ENCODE data around the gene SLC39A9. TPM values are rescaled to one million over a fixed set of nuclear protein-coding genes. Genes with fewer than 3 reads are reported as not detected.

The SLC39A9 gene
- total RNA-seq, 4 donors from 2014 or later, result 37.6 to 46.3 (median 42.3) TPM

GRCh38 chr14:69353168-69353567 is 45.3 kb upstream of the SLC39A9 start:
- Histone ChIP-seq H3K27ac (replicated peaks in 1 of 4) (no peak overlapping the region), H3K27me3 (no peaks in the 10 kb centered on the region), H3K9me3 (no peaks in the 10 kb centered on the region), H3K36me3 (peaks cover 0 to 28% (median 1%) of the 10 kb centered on the region in 4 donors), H3K4me1 (peaks cover 6 to 19% (median 15%) of the 10 kb centered on the region in 4 donors), H3K4me3 (no peak overlapping the region)
- intact Hi-C loops (cut with DNase I), result no loop called here
- no peak for DNase-seq (ENCODE audit: extremely low spot score)
- TF ChIP-seq POLR2A (IDR thresholded peaks at IDR 0.05; ENCODE audit: low read depth) (no peak), EP300 (IDR thresholded peaks at IDR 0.05) (no peak), POLR2AphosphoS5 (IDR thresholded peaks at IDR 0.05) (no peak)
- TF ChIP-seq, protein P1, sequence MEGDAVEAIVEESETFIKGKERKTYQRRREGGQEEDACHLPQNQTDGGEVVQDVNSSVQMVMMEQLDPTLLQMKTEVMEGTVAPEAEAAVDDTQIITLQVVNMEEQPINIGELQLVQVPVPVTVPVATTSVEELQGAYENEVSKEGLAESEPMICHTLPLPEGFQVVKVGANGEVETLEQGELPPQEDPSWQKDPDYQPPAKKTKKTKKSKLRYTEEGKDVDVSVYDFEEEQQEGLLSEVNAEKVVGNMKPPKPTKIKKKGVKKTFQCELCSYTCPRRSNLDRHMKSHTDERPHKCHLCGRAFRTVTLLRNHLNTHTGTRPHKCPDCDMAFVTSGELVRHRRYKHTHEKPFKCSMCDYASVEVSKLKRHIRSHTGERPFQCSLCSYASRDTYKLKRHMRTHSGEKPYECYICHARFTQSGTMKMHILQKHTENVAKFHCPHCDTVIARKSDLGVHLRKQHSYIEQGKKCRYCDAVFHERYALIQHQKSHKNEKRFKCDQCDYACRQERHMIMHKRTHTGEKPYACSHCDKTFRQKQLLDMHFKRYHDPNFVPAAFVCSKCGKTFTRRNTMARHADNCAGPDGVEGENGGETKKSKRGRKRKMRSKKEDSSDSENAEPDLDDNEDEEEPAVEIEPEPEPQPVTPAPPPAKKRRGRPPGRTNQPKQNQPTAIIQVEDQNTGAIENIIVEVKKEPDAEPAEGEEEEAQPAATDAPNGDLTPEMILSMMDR (IDR thresholded peaks at IDR 0.05), result no peak
- 95% methylated on average over 3 of the region's 3 CpGs for WGBS

DNA sequence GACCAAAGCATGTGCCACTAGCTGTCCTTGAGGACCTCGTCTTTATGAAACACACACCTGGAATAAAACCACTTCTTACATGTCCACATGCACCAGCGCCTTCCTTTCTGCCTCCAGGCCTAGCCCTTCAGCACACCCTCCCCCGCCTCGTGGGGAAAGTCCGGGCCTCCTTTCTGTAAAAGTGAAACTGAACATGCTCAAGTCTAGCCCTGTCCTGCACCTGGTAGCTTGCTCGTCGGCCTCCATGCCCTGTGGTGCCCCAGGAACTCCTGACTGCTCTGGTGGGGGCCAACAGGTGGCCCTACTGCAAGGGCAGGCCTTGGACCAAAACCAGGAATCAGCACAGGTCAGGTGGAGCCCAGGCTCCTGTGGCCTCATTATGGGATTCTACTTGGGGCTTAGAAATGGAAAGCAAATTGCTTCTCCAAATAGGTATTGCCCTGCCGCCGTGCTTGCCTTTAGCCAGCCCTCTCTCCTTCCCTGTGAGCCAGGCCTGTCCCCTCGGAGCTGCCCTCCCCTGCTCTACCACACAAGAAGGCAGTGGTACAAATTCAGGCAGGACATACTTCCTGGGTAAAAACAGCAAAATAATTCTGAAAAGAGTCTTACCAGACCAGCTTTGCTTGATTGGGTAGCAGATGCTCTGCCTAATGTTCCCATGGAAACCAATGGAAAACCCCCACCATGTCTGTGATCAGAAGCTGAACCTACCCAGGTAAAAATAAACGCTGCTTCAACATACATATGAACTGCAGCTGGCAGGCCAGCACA is 43.9 kb upstream of the SLC39A9 start:
- no peak for DNase-seq (ENCODE audit: extremely low spot score)

GRCh38 chr14:69355154-69355597 is 43.3 kb upstream of the SLC39A9 start:
- Histone ChIP-seq H3K9me3 (no peaks in the 10 kb centered on the region), H3K27ac (replicated peaks in 1 of 4) (peak overlapping the region; percentile 52 to 59 (median 56)), H3K27me3 (no peaks in the 10 kb centered on the region), H3K4me1 (peaks cover 6 to 19% (median 15%) of the 10 kb centered on the region in 4 donors), H3K36me3 (peaks cover 0 to 12% (median 0%) of the 10 kb centered on the region in 4 donors), H3K4me3 (no peak overlapping the region)
- TF ChIP-seq POLR2A (IDR thresholded peaks at IDR 0.05; ENCODE audit: low read depth), result no peak
- no peak for TF ChIP-seq POLR2AphosphoS5 (IDR thresholded peaks at IDR 0.05)
- TF ChIP-seq, protein P1 (IDR thresholded peaks at IDR 0.05), result no peak
- TF ChIP-seq EP300 (IDR thresholded peaks at IDR 0.05), result no peak
- WGBS, result 100% methylated on average over 3 of the region's 6 CpGs
- no peak for DNase-seq (ENCODE audit: extremely low spot score)
- intact Hi-C loops (cut with DNase I), result no loop called here

More for the DNA sequence above, 43.9 kb upstream of the SLC39A9 start:
- Histone ChIP-seq H3K9me3 (no peaks in the 10 kb centered on the region), H3K4me3 (no peak overlapping the region), H3K4me1 (peaks cover 6 to 19% (median 15%) of the 10 kb centered on the region in 4 donors), H3K36me3 (peaks cover 0 to 15% (median 0%) of the 10 kb centered on the region in 4 donors), H3K27me3 (no peaks in the 10 kb centered on the region), H3K27ac (replicated peaks in 1 of 4) (peak overlapping the region in 3 of 4 donors; percentile 1 to 59 (median 26))
- WGBS, result 77% methylated on average over 11 of the region's 11 CpGs
- intact Hi-C loops (cut with DNase I), result no loop called here
- no peak for TF ChIP-seq POLR2A (IDR thresholded peaks at IDR 0.05; ENCODE audit: low read depth)
- TF ChIP-seq, protein P1 (IDR thresholded peaks at IDR 0.05), result no peak
- TF ChIP-seq POLR2AphosphoS5 (IDR thresholded peaks at IDR 0.05), result no peak

- no peaks in the 10 kb centered on the region for H3K9me3 ChIP-seq
- WGBS, result 76% methylated on average over 5 of the region's 6 CpGs
- H3K36me3 ChIP-seq, result peaks cover 0 to 9% (median 0%) of the 10 kb centered on the region in 4 donors
- no peak for DNase-seq (ENCODE audit: extremely low spot score)
- H3K4me3 ChIP-seq, result no peak overlapping the region
- peaks cover 6 to 19% (median 15%) of the 10 kb centered on the region in 4 donors for H3K4me1 ChIP-seq
- H3K27me3 ChIP-seq, result no peaks in the 10 kb centered on the region
- TF ChIP-seq POLR2A (IDR thresholded peaks at IDR 0.05; ENCODE audit: low read depth), result no peak
- peak; percentile 45 for TF ChIP-seq POLR2AphosphoS5 (IDR thresholded peaks at IDR 0.05)
- TF ChIP-seq EP300 (IDR thresholded peaks at IDR 0.05), result no peak
- intact Hi-C loops (cut with DNase I), result no loop called here
- peak overlapping the region; percentile 52 to 59 (median 56) for H3K27ac ChIP-seq (replicated peaks in 1 of 4)
Measured at GRCh38 chr14:69355607-69356281, 42.7 kb upstream of the SLC39A9 start.
